Activated CD8-positive, alpha-beta T cell treated with anti-CD3 and anti-CD28 coated beads for 36 hours (primary cell): ENCODE results near the gene MAU2. TPM values are rescaled to one million over a fixed set of nuclear protein-coding genes. Genes with fewer than 3 reads are reported as not detected.
"Not testable (repeated sequence)": the region's sequence is repeated elsewhere in the genome, so short reads cannot be mapped to it uniquely, and the experiment has no call there.

Source experiments
- ATAC-seq: fragments of 200-7000 bp; cut with Tn5 transposase; one replicate; pipeline ENCODE4 v1.10.0; 2021; ENCODE audit warnings: mild to moderate bottlenecking, moderate library complexity
- CTCF ChIA-PET: fragments of 350-600 bp; sonication (Branson Sonifier 250); formaldehyde crosslinking; loops from one replicate; lab custom pipeline; 2021; ENCODE audit warnings: antibody characterized with exemption; lab: Charles Lee
- POLR2A ChIA-PET: fragments of 350-600 bp; sonication (Branson Sonifier 250); formaldehyde crosslinking; loops from one replicate; lab custom pipeline; 2021; ENCODE audit warnings: antibody characterized with exemption; lab: Charles Lee
- DNase-seq: peaks from one replicate; pipeline ENCODE4 v3.0.0-alpha.2; 2020
- H3K27ac Mint-ChIP-seq: one replicate; pipeline ENCODE4 v1.8.0; 2021; ENCODE audit warnings: mild to moderate bottlenecking, mixed read lengths
- H3K27me3 Mint-ChIP-seq: one replicate; pipeline ENCODE4 v1.8.0; 2021; ENCODE audit warnings: mixed read lengths
- H3K36me3 Mint-ChIP-seq: one replicate; pipeline ENCODE4 v1.8.0; 2021; ENCODE audit warnings: low read depth, mixed read lengths
- H3K4me1 Mint-ChIP-seq: one replicate; pipeline ENCODE4 v1.8.0; 2021; ENCODE audit warnings: low read depth, mixed read lengths
- H3K4me3 Mint-ChIP-seq: one replicate; pipeline ENCODE4 v1.8.0; 2021; ENCODE audit warnings: mild to moderate bottlenecking, moderate library complexity, mixed read lengths
- H3K9me3 Mint-ChIP-seq: one replicate; pipeline ENCODE4 v1.8.0; 2021; ENCODE audit warnings: mixed read lengths
- CTCF ChIP-seq: fragments of 200-600 bp; IDR thresholded peaks from one replicate; pipeline ENCODE4 v1.8.0; 2022; ENCODE audit warnings: antibody characterized with exemption, mild to moderate bottlenecking
- intact Hi-C: fragments of 100-400 bp; cut with micrococcal nuclease; formaldehyde crosslinking; loops from one replicate; pipeline ENCODE4 v1.10.0; 2022
- total RNA-seq, 2 experiments: library from RNA; stranded (reverse); gene quantifications; one replicate each; pipeline ENCODE4 v1.2.3, GENCODE V29; 2021

The MAU2 gene
- total RNA-seq, 2 experiments from 2014 or later: 38.4 to 39.4 TPM

- Mint-ChIP-seq H3K27ac (peak overlapping the region; percentile 94), H3K9me3 (no peaks in the 10 kb centered on the region), H3K36me3 (no peaks in the 10 kb centered on the region), H3K4me1 (peaks cover 7% of the 10 kb centered on the region), H3K27me3 (no peaks in the 10 kb centered on the region), H3K4me3 (peak overlapping the region; percentile 59)
- POLR2A ChIA-PET: interaction anchor here (0.6 to 1.5 kb wide), 3 partner anchors 9 to 23 kb away, joined by 3 to 4 read pairs (median 3); no protein-coding TSS in a partner anchor
- ATAC-seq (peak; percentile 95), DNase-seq (peak; percentile 60)
- CTCF ChIA-PET: interaction anchor here (0.9 to 3.6 kb wide), 6 partner anchors 8 to 271 kb away, joined by 3 to 28 read pairs (median 4); partner anchors contain the start of gene GMIP
- no peak for TF ChIP-seq CTCF
- intact Hi-C loops: no loop called here
Measured at GRCh38 chr19:19372656-19373416, 52.2 kb downstream of the MAU2 start.

- Mint-ChIP-seq H3K4me1 (peaks cover 2% of the 10 kb centered on the region), H3K36me3 (no peaks in the 10 kb centered on the region), H3K27ac (no peak overlapping the region), H3K4me3 (no peak overlapping the region), H3K9me3 (no peaks in the 10 kb centered on the region), H3K27me3 (no peaks in the 10 kb centered on the region)
- ATAC-seq (no peak), DNase-seq (no peak)
- intact Hi-C loops: no loop called here
- no peak for TF ChIP-seq CTCF
- CTCF ChIA-PET: interaction anchor here (1.9 to 2.7 kb wide), 2 partner anchors 13 to 111 kb away, joined by 6 to 10 read pairs; no protein-coding TSS in a partner anchor
- POLR2A ChIA-PET: interaction anchor here (1.0 to 1.3 kb wide), 2 partner anchors 17 to 18 kb away, joined by 3 read pairs; no protein-coding TSS in a partner anchor
Measured at GRCh38 chr19:19379527-19379926, 58.9 kb downstream of the MAU2 start.

GRCh38 chr19:19380316-19380715 lies 59.7 kb downstream of the MAU2 start:
- ChIA-PET CTCF (interaction anchor here (1.9 to 2.7 kb wide), 2 partner anchors 14 to 110 kb away, joined by 6 to 10 read pairs; no protein-coding TSS in a partner anchor), POLR2A (interaction anchor here (0.6 to 1.3 kb wide), 4 partner anchors 17 to 105 kb away, joined by 3 read pairs; no protein-coding TSS in a partner anchor)
- H3K27me3 Mint-ChIP-seq, H3K9me3 Mint-ChIP-seq, H3K4me3 Mint-ChIP-seq, ATAC-seq, intact Hi-C loops, H3K27ac Mint-ChIP-seq, H3K36me3 Mint-ChIP-seq, DNase-seq, H3K4me1 Mint-ChIP-seq: not testable (repeated sequence)

GRCh38 chr19:19381007-19381926 lies 60.6 kb downstream of the MAU2 start:
- intact Hi-C loops: no loop called here
- ChIA-PET POLR2A (interaction anchor here (0.9 kb wide), 1 partner anchor 16 kb away, joined by 3 read pairs; no protein-coding TSS in a partner anchor), CTCF (interaction anchor here (1.9 kb wide), 1 partner anchor 109 kb away, joined by 6 read pairs; no protein-coding TSS in a partner anchor)
- ATAC-seq (no peak), DNase-seq (no peak)
- no peak for TF ChIP-seq CTCF
- H3K36me3 Mint-ChIP-seq: no peaks in the 10 kb centered on the region
- no peak overlapping the region for H3K27ac Mint-ChIP-seq
- H3K9me3 Mint-ChIP-seq: no peaks in the 10 kb centered on the region
- H3K27me3 Mint-ChIP-seq: no peaks in the 10 kb centered on the region
- peaks cover 2% of the 10 kb centered on the region for H3K4me1 Mint-ChIP-seq
- no peak overlapping the region for H3K4me3 Mint-ChIP-seq

- POLR2A ChIA-PET: no interaction called here
- peaks cover under 1% of the 10 kb centered on the region for H3K36me3 Mint-ChIP-seq
- no peak for TF ChIP-seq CTCF
- intact Hi-C loops: no loop called here
- ATAC-seq (no peak), DNase-seq (no peak)
- no peak overlapping the region for H3K4me3 Mint-ChIP-seq
- H3K9me3 Mint-ChIP-seq: no peaks in the 10 kb centered on the region
- peaks cover 4% of the 10 kb centered on the region for H3K4me1 Mint-ChIP-seq
- H3K27ac Mint-ChIP-seq: no peak overlapping the region
- no peaks in the 10 kb centered on the region for H3K27me3 Mint-ChIP-seq
- CTCF ChIA-PET: no interaction called here
Measured at GRCh38 chr19:19382118-19382517, 61.5 kb downstream of the MAU2 start.
